ENCODE data around the gene NLRP12.

- TF ChIP-seq JUND (IDR thresholded peaks at IDR 0.05) (no peak), CTCF (IDR thresholded peaks at IDR 0.05) (no peak), TEAD4 (IDR thresholded peaks at IDR 0.05; ENCODE audit: borderline replicate concordance, insufficient read depth) (no peak)
These were observed 38.8 kb downstream of the NLRP12 start for GRCh38 chr19:53785196-53785889.
